ENCODE results near the gene CYCS. TPM values are rescaled to one million over a fixed set of nuclear protein-coding genes. Genes with fewer than 3 reads are reported as not detected.
A peak's percentile ranks its signal among the peaks of the same experiment; 100 is the strongest.

Gene CYCS
- total RNA-seq, 2 experiments from 2014 or later = 126 to 131 TPM

GRCh38 chr7:25090374-25090773 lies 34.7 kb downstream of the CYCS start:
- DNase-seq (no peak), ATAC-seq (ENCODE audit: poor library complexity) (no peak)
- no peaks in the 10 kb centered on the region for H3K36me3 ChIP-seq (ENCODE audit: insufficient read depth, low read length)
- H3K36me3 Mint-ChIP-seq (ENCODE audit: low read depth) = no peaks in the 10 kb centered on the region
- no peak overlapping the region for H3K27ac Mint-ChIP-seq
- peaks cover 4% of the 10 kb centered on the region for H3K27me3 Mint-ChIP-seq
- H3K4me1 Mint-ChIP-seq (ENCODE audit: low read depth) = peaks cover 12% of the 10 kb centered on the region
- no peak overlapping the region for H3K4me3 Mint-ChIP-seq
- peaks cover 9% of the 10 kb centered on the region for H3K4me1 ChIP-seq (ENCODE audit: insufficient read depth, low read length)
- no peak overlapping the region for H3K4me3 ChIP-seq (ENCODE audit: low read length)
- no peaks in the 10 kb centered on the region for H3K9me3 ChIP-seq (ENCODE audit: control insufficient read depth in 1 of 2, insufficient read depth in 1 of 2, low read length in 2 of 2)
- no peak overlapping the region for H3K27ac ChIP-seq (ENCODE audit: low read depth in 1 of 2, low read length in 2 of 2)
- no peaks in the 10 kb centered on the region for H3K27me3 ChIP-seq (ENCODE audit: control insufficient read depth in 1 of 2, insufficient read depth in 2 of 2, low read length in 2 of 2)
- intact Hi-C loops (cut with DNase I, micrococcal nuclease) = loop anchor here (5.0 to 10.0 kb wide), 6 partner anchors 67 to 1546 kb away; partner anchors contain the start of gene PALS2 (in 1 of the 2)
- CTCF ChIA-PET = interaction anchor here (5.0 kb wide), 1 partner anchor 278 kb away, joined by 43 read pairs; no protein-coding TSS in a partner anchor
- TF ChIP-seq CTCF (IDR thresholded peaks at IDR 0.05) = no peak
- POLR2A ChIA-PET = no interaction called here
- H3K9me3 Mint-ChIP-seq = no peaks in the 10 kb centered on the region

GRCh38 chr7:25087855-25088254 lies 37.2 kb downstream of the CYCS start:
- no peak for TF ChIP-seq CTCF (IDR thresholded peaks at IDR 0.05)
- no peaks in the 10 kb centered on the region for H3K9me3 ChIP-seq (ENCODE audit: control insufficient read depth in 1 of 2, insufficient read depth in 1 of 2, low read length in 2 of 2)
- no peak overlapping the region for H3K27ac ChIP-seq (ENCODE audit: low read depth in 1 of 2, low read length in 2 of 2)
- Mint-ChIP-seq H3K27me3 (peaks cover 3% of the 10 kb centered on the region), H3K9me3 (no peaks in the 10 kb centered on the region), H3K4me3 (no peak overlapping the region), H3K36me3 (ENCODE audit: low read depth) (no peaks in the 10 kb centered on the region), H3K4me1 (ENCODE audit: low read depth) (no peaks in the 10 kb centered on the region), H3K27ac (no peak overlapping the region)
- H3K4me3 ChIP-seq (ENCODE audit: low read length) = no peak overlapping the region
- no peaks in the 10 kb centered on the region for H3K36me3 ChIP-seq (ENCODE audit: insufficient read depth, low read length)
- H3K27me3 ChIP-seq (ENCODE audit: control insufficient read depth in 1 of 2, insufficient read depth in 2 of 2, low read length in 2 of 2) = no peaks in the 10 kb centered on the region
- ChIA-PET POLR2A (no interaction called here), CTCF (no interaction called here)
- ATAC-seq (ENCODE audit: poor library complexity) (no peak), DNase-seq (peak in 3 of 14 experiments; percentile 11 to 25 (median 18))
- H3K4me1 ChIP-seq (ENCODE audit: insufficient read depth, low read length) = no peaks in the 10 kb centered on the region
- intact Hi-C loops (cut with DNase I, micrococcal nuclease) = no loop called here

DNA sequence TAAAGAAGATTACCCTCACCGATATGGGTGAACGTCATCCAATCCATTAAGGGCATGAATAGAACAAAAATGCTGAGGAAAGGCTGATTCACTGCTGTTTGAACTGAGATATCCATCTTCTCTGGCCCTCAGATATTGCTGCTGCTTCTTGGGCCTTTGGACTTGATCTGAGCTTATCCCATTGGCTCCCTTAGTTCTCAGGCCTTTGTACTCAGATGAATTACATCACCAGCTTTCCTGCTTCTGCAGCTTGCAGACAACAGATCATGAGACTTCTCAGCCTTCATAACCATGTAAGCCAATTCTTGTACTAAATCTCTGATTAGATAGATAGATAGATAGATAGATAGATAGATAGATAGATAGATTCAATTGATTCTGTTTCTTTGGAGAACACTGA lies 40.2 kb downstream of the CYCS start:
- intact Hi-C loops (cut with DNase I, micrococcal nuclease) = no loop called here
- Mint-ChIP-seq H3K27me3 (peaks cover 3% of the 10 kb centered on the region), H3K9me3 (no peaks in the 10 kb centered on the region), H3K4me1 (ENCODE audit: low read depth) (no peaks in the 10 kb centered on the region), H3K36me3 (ENCODE audit: low read depth) (no peaks in the 10 kb centered on the region), H3K4me3 (no peak overlapping the region), H3K27ac (no peak overlapping the region)
- no peaks in the 10 kb centered on the region for H3K36me3 ChIP-seq (ENCODE audit: insufficient read depth, low read length)
- H3K4me3 ChIP-seq (ENCODE audit: low read length) = no peak overlapping the region
- DNase-seq (no peak), ATAC-seq (ENCODE audit: poor library complexity) (no peak)
- H3K4me1 ChIP-seq (ENCODE audit: insufficient read depth, low read length) = no peaks in the 10 kb centered on the region
- no peak overlapping the region for H3K27ac ChIP-seq (ENCODE audit: low read depth in 1 of 2, low read length in 2 of 2)
- no peak for TF ChIP-seq CTCF (IDR thresholded peaks at IDR 0.05)
- no peaks in the 10 kb centered on the region for H3K9me3 ChIP-seq (ENCODE audit: control insufficient read depth in 1 of 2, insufficient read depth in 1 of 2, low read length in 2 of 2)
- POLR2A ChIA-PET = no interaction called here
- CTCF ChIA-PET = interaction anchor here (1.7 kb wide), 1 partner anchor 9 kb away, joined by 10 read pairs; no protein-coding TSS in a partner anchor
- H3K27me3 ChIP-seq (ENCODE audit: control insufficient read depth in 1 of 2, insufficient read depth in 2 of 2, low read length in 2 of 2) = no peaks in the 10 kb centered on the region
